Neuronal stem cell (in vitro differentiated cells): ENCODE measurements around the gene VPREB1.

Source experiments
- DNase-seq: peaks from one replicate; pipeline ENCODE4 v3.0.0-alpha.2; 2013; ENCODE audit warnings: low spot score
- H2AFZ ChIP-seq: one replicate; pipeline ENCODE4 v1.6.1; 2013; ENCODE audit warnings: mild to moderate bottlenecking, low read length, inconsistent platforms
- H2AK5ac ChIP-seq: 2 replicates; pipeline ENCODE4 v1.6.1; 2013; ENCODE audit warnings: low read depth, mild to moderate bottlenecking, inconsistent platforms, low read length, moderate library complexity, mixed read lengths
- H2BK120ac ChIP-seq: 2 replicates; pipeline ENCODE4 v1.6.1; 2013; ENCODE audit warnings: low read depth, mild to moderate bottlenecking, inconsistent platforms, low read length, moderate library complexity, mixed read lengths
- H2BK12ac ChIP-seq: one replicate; pipeline ENCODE4 v1.6.1; 2013; ENCODE audit warnings: low read length, inconsistent platforms
- H2BK15ac ChIP-seq: 2 replicates; pipeline ENCODE4 v1.6.1; 2013; ENCODE audit warnings: mild to moderate bottlenecking, low read length, inconsistent platforms, mixed read lengths
- H2BK5ac ChIP-seq: one replicate; pipeline ENCODE4 v1.6.1; 2013; ENCODE audit warnings: inconsistent platforms, mild to moderate bottlenecking, low read length, moderate library complexity
- H3K14ac ChIP-seq: one replicate; pipeline ENCODE4 v1.6.1; 2013; ENCODE audit warnings: low read length, inconsistent platforms
- H3K18ac ChIP-seq: 2 replicates; pipeline ENCODE4 v1.6.1; 2013; ENCODE audit warnings: low read length, inconsistent platforms
- H3K23ac ChIP-seq: 2 replicates; pipeline ENCODE4 v1.6.1; 2013; ENCODE audit warnings: low read depth, mild to moderate bottlenecking, mixed read lengths, low read length, inconsistent platforms; ENCODE audit not compliant: poor library complexity
- H3K27ac ChIP-seq: replicated peaks from 3 replicates; pipeline ENCODE4 v1.5.1; 2013; ENCODE audit warnings: low read length, inconsistent platforms
- H3K27me3 ChIP-seq, 3 experiments: 2 replicates each; pipeline ENCODE4 v1.6.1; 2013; ENCODE audit warnings: low read length in 3 of 3, mild to moderate bottlenecking in 2 of 3, inconsistent platforms in 1 of 3, low read depth in 1 of 3, mixed read lengths in 1 of 3, moderate library complexity in 1 of 3; ENCODE audit not compliant: control insufficient read depth in 3 of 3, insufficient read depth in 3 of 3
- H3K36me3 ChIP-seq, 2 donors: replicated peaks in 1 of 2; 2 replicates each; pipeline ENCODE4 v1.6.1; 2013; ENCODE audit warnings: low read length in 2 of 2; ENCODE audit not compliant: control insufficient read depth in 2 of 2, insufficient read depth in 2 of 2
- H3K4ac ChIP-seq: 2 replicates; pipeline ENCODE4 v1.6.1; 2013; ENCODE audit warnings: inconsistent platforms, mild to moderate bottlenecking, low read length, moderate library complexity
- H3K4me1 ChIP-seq, 2 donors: 1 replicate in 1 of 2; 2 replicates in 1 of 2; pipeline ENCODE4 v1.6.1; 2013; ENCODE audit warnings: low read length in 2 of 2, low read depth in 1 of 2; ENCODE audit not compliant: control insufficient read depth in 2 of 2, insufficient read depth in 1 of 2
- H3K4me2 ChIP-seq: one replicate; pipeline ENCODE4 v1.6.1; 2013; ENCODE audit warnings: mild to moderate bottlenecking, low read length, inconsistent platforms; ENCODE audit not compliant: insufficient read depth, poor library complexity, severe bottlenecking
- H3K4me3 ChIP-seq, 2 donors: 2 replicates each; pipeline ENCODE4 v1.5.1; 2013; ENCODE audit warnings: low read length in 2 of 2, mild to moderate bottlenecking in 2 of 2, inconsistent platforms in 1 of 2, moderate library complexity in 1 of 2
- H3K79me1 ChIP-seq: one replicate; pipeline ENCODE4 v1.6.1; 2013; ENCODE audit warnings: low read depth, mild to moderate bottlenecking, inconsistent platforms, low read length, moderate library complexity
- H3K9ac ChIP-seq: one replicate; pipeline ENCODE4 v1.6.1; 2013; ENCODE audit warnings: mild to moderate bottlenecking, low read depth, low read length, inconsistent platforms; ENCODE audit not compliant: poor library complexity
- H3K9me3 ChIP-seq, 2 donors: replicated peaks in 1 of 2; 2 replicates each; pipeline versions ENCODE3 to v1.6.1; 2013; ENCODE audit warnings: low read length in 2 of 2, mild to moderate bottlenecking in 2 of 2, inconsistent platforms in 1 of 2, low read depth in 1 of 2, mixed read lengths in 1 of 2, moderate library complexity in 1 of 2; ENCODE audit not compliant: control insufficient read depth in 2 of 2, insufficient read depth in 1 of 2
- H4K8ac ChIP-seq: one replicate; pipeline ENCODE4 v1.6.1; 2013; ENCODE audit warnings: low read depth, mild to moderate bottlenecking, inconsistent platforms, low read length, moderate library complexity
- H4K91ac ChIP-seq: one replicate; pipeline ENCODE4 v1.6.1; 2013; ENCODE audit warnings: low read length, low read depth, mild to moderate bottlenecking, inconsistent platforms; ENCODE audit not compliant: poor library complexity
- WGBS, 2 donors: extraction: QIAGEN DNeasy Blood & Tissue Kit; methylation state at CpG; one replicate each; pipeline ENCODE4 v1.1.7; 2013; ENCODE audit warnings: missing lambda C conversion rate in 2 of 2, mixed read lengths in 1 of 2; ENCODE audit not compliant: insufficient read length in 2 of 2, insufficient replicate concordance in 1 of 2; ENCODE audit errors: extremely low coverage in 2 of 2; 5-methylcytosine and 5-hydroxymethylcytosine counted together

The VPREB1 gene

GRCh38 chr22:22229683-22230420, 14.7 kb upstream of the VPREB1 start:
- H3K9ac ChIP-seq: no peak overlapping the region
- H4K91ac ChIP-seq: no peak overlapping the region
- no peak for DNase-seq
- no peak overlapping the region for H3K27ac ChIP-seq
- peaks cover 0 to 41% (median 15%) of the 10 kb centered on the region in 3 experiments for H3K27me3 ChIP-seq
- H3K4ac ChIP-seq: no peak overlapping the region
- no peaks in the 10 kb centered on the region for H3K36me3 ChIP-seq
- no peak overlapping the region for H2BK15ac ChIP-seq
- no peak overlapping the region for H3K4me3 ChIP-seq
- H4K8ac ChIP-seq: no peak overlapping the region
- no peak overlapping the region for H2AK5ac ChIP-seq
- H2BK5ac ChIP-seq: no peak overlapping the region
- no peak overlapping the region for H2AFZ ChIP-seq
- H3K4me2 ChIP-seq: no peak overlapping the region
- H2BK12ac ChIP-seq: no peak overlapping the region
- peaks cover 0 to 5% of the 10 kb centered on the region in 2 donors for H3K4me1 ChIP-seq
- H2BK120ac ChIP-seq: no peak overlapping the region
- no peak overlapping the region for H3K23ac ChIP-seq
- no CpG with 5 or more reads among the region's 6 CpGs for WGBS, 2 donors
- H3K9me3 ChIP-seq: no peaks in the 10 kb centered on the region
- no peak overlapping the region for H3K14ac ChIP-seq
- H3K18ac ChIP-seq: no peak overlapping the region
- H3K79me1 ChIP-seq: no peaks in the 10 kb centered on the region

- Histone ChIP-seq H3K27me3 (peaks cover 0 to 38% (median 15%) of the 10 kb centered on the region in 3 experiments), H2BK5ac (no peak overlapping the region), H3K79me1 (no peaks in the 10 kb centered on the region), H3K23ac (no peak overlapping the region), H2AK5ac (no peak overlapping the region), H3K4me2 (no peak overlapping the region), H3K9me3 (no peaks in the 10 kb centered on the region), H3K9ac (no peak overlapping the region), H3K27ac (no peak overlapping the region), H3K4me1 (peaks cover 0 to 5% of the 10 kb centered on the region in 2 donors), H3K4ac (no peak overlapping the region), H2BK12ac (no peak overlapping the region), H2BK15ac (no peak overlapping the region), H3K18ac (no peak overlapping the region), H3K36me3 (no peaks in the 10 kb centered on the region), H3K4me3 (no peak overlapping the region), H4K8ac (no peak overlapping the region), H4K91ac (no peak overlapping the region), H3K14ac (no peak overlapping the region), H2BK120ac (no peak overlapping the region), H2AFZ (no peak overlapping the region)
- DNase-seq: no peak
- WGBS, 2 donors: no CpG with 5 or more reads among the region's 9 CpGs
These were observed 14.1 kb upstream of the VPREB1 start for GRCh38 chr22:22230438-22230837.

GRCh38 chr22:22233081-22233480, 11.5 kb upstream of the VPREB1 start:
- no peaks in the 10 kb centered on the region for H3K79me1 ChIP-seq
- H3K36me3 ChIP-seq: no peaks in the 10 kb centered on the region
- no peak overlapping the region for H3K4me2 ChIP-seq
- WGBS, 2 donors: no CpG with 5 or more reads among the region's 5 CpGs
- no peak overlapping the region for H2BK120ac ChIP-seq
- no peak for DNase-seq
- no peak overlapping the region for H3K23ac ChIP-seq
- peaks cover 0 to 38% (median 11%) of the 10 kb centered on the region in 3 experiments for H3K27me3 ChIP-seq
- no peak overlapping the region for H3K9ac ChIP-seq
- H3K4me3 ChIP-seq: no peak overlapping the region
- no peak overlapping the region for H2BK5ac ChIP-seq
- H3K4me1 ChIP-seq: peaks cover 0 to 5% of the 10 kb centered on the region in 2 donors
- no peak overlapping the region for H4K91ac ChIP-seq
- no peak overlapping the region for H3K4ac ChIP-seq
- no peak overlapping the region for H2BK12ac ChIP-seq
- no peak overlapping the region for H2BK15ac ChIP-seq
- no peak overlapping the region for H2AFZ ChIP-seq
- no peak overlapping the region for H2AK5ac ChIP-seq
- H4K8ac ChIP-seq: no peak overlapping the region
- H3K9me3 ChIP-seq: no peaks in the 10 kb centered on the region
- no peak overlapping the region for H3K18ac ChIP-seq
- no peak overlapping the region for H3K27ac ChIP-seq
- no peak overlapping the region for H3K14ac ChIP-seq

DNA sequence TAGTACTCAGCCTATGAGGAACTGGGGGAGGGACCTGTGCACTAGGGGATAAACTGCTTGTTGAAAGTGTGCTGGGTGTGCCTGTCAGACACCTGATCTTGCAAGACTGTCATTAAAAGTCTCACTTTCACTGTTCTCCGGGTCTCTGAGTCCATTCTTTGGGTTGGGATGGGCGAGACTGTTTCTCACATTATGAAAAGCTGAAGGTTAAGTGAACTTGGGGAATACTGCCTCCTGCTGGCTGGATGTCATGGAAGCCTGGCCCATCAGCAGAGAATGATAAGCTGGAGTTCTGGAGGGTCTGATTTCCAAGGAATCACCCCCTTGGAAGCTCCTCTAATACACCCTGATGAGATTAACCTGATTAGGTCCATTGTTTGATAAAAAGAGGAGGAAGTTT, 9.0 kb upstream of the VPREB1 start:
- DNase-seq: no peak
- Histone ChIP-seq H4K91ac (no peak overlapping the region), H3K18ac (no peak overlapping the region), H3K14ac (no peak overlapping the region), H2AFZ (no peak overlapping the region), H2BK120ac (no peak overlapping the region), H3K9me3 (peaks cover 0 to 1% of the 10 kb centered on the region in 2 donors), H2BK5ac (no peak overlapping the region), H4K8ac (no peak overlapping the region), H3K79me1 (no peaks in the 10 kb centered on the region), H3K4me2 (no peak overlapping the region), H3K27ac (no peak overlapping the region), H3K4me3 (no peak overlapping the region), H3K4ac (no peak overlapping the region), H2BK15ac (no peak overlapping the region), H2BK12ac (no peak overlapping the region), H3K36me3 (no peaks in the 10 kb centered on the region), H3K23ac (no peak overlapping the region), H2AK5ac (no peak overlapping the region), H3K4me1 (peaks cover 0 to 5% of the 10 kb centered on the region in 2 donors), H3K27me3 (peaks cover 0 to 39% (median 10%) of the 10 kb centered on the region in 3 experiments), H3K9ac (no peak overlapping the region)
- no CpG with 5 or more reads among the region's 2 CpGs for WGBS, 2 donors
